Ishikawa (cell line): Measurements from ENCODE around the gene IGFBP6.
A peak's percentile ranks its signal among the peaks of the same experiment; 100 is the strongest.

ENCODE experiments used
- CREB1 ChIP-seq: IDR thresholded peaks from 2 replicates; pipeline ENCODE4 v1.6.1; 2012; ENCODE audit warnings: low read depth
- EGR1 ChIP-seq: IDR thresholded peaks from 2 replicates; pipeline ENCODE4 v1.6.1; 2012
- EP300 ChIP-seq: IDR thresholded peaks from 2 replicates; pipeline ENCODE4 v1.6.1; 2012; ENCODE audit warnings: borderline replicate concordance
- FOXM1 ChIP-seq: IDR thresholded peaks from 2 replicates; pipeline ENCODE4 v1.6.1; 2012; ENCODE audit warnings: low read depth, borderline replicate concordance
- MAX ChIP-seq: IDR thresholded peaks from 2 replicates; pipeline ENCODE4 v1.6.1; 2012
- NFIC ChIP-seq: IDR thresholded peaks from 2 replicates; pipeline ENCODE4 v1.6.1; 2012
- RAD21 ChIP-seq: IDR thresholded peaks from 2 replicates; pipeline ENCODE4 v1.6.1; 2012; ENCODE audit warnings: low read depth
- REST ChIP-seq: IDR thresholded peaks from 2 replicates; pipeline ENCODE4 v1.6.1; 2012; ENCODE audit warnings: low read depth, mild to moderate bottlenecking
- TAF1 ChIP-seq: IDR thresholded peaks from 2 replicates; pipeline ENCODE4 v1.6.1; 2012; ENCODE audit warnings: low read depth, mild to moderate bottlenecking
- TCF12 ChIP-seq: IDR thresholded peaks from 2 replicates; pipeline ENCODE4 v1.6.1; 2012; ENCODE audit warnings: low read depth
- TEAD4 ChIP-seq: IDR thresholded peaks from 2 replicates; pipeline ENCODE4 v1.6.1; 2012
- USF1 ChIP-seq: IDR thresholded peaks from 2 replicates; pipeline ENCODE4 v1.6.1; 2012
- YY1 ChIP-seq: IDR thresholded peaks from 2 replicates; pipeline ENCODE4 v1.6.1; 2012; ENCODE audit warnings: low read depth
- ZBTB7A ChIP-seq: IDR thresholded peaks from 2 replicates; pipeline ENCODE4 v1.6.1; 2012; ENCODE audit warnings: low read depth

IGFBP6 gene

GRCh38 chr12:53099071-53099882 is 1.8 kb downstream of the IGFBP6 start:
- TF ChIP-seq REST = no peak
- no peak for TF ChIP-seq TAF1
- TF ChIP-seq RAD21 = peak; percentile 95
- peak; percentile 30; the same call in 1 of the 2 replicates for TF ChIP-seq EP300
- no peak for TF ChIP-seq EGR1
- TF ChIP-seq TEAD4 = peak; percentile 77
- no peak for TF ChIP-seq FOXM1
- TF ChIP-seq ZBTB7A = peak; percentile 90
- TF ChIP-seq YY1 = no peak
- peak; percentile 21; the same call in 1 of the 2 replicates for TF ChIP-seq NFIC
- peak; percentile 39; the same call in 1 of the 2 replicates for TF ChIP-seq TCF12
- peak; percentile 38; the same call in 1 of the 2 replicates for TF ChIP-seq MAX

GRCh38 chr12:53100466-53101151 is 3.1 kb downstream of the IGFBP6 start:
- no peak for TF ChIP-seq EGR1
- TF ChIP-seq ZBTB7A = no peak
- no peak for TF ChIP-seq FOXM1

GRCh38 chr12:53101266-53101665 is 3.8 kb downstream of the IGFBP6 start:
- no peak for TF ChIP-seq NFIC
- TF ChIP-seq USF1 = no peak
- no peak for TF ChIP-seq CREB1
- TF ChIP-seq TAF1 = no peak
- TF ChIP-seq FOXM1 = no peak
- TF ChIP-seq EGR1 = no peak
- TF ChIP-seq REST = no peak
- TF ChIP-seq RAD21 = no peak

- TF ChIP-seq TEAD4 = no peak
- no peak for TF ChIP-seq USF1
- TF ChIP-seq RAD21 = no peak
- no peak for TF ChIP-seq YY1
- no peak for TF ChIP-seq ZBTB7A
- TF ChIP-seq FOXM1 = no peak
- TF ChIP-seq TCF12 = no peak
- TF ChIP-seq MAX = no peak
- no peak for TF ChIP-seq EGR1
- no peak for TF ChIP-seq TAF1
- TF ChIP-seq CREB1 = no peak
- no peak for TF ChIP-seq EP300
These were observed 4.7 kb downstream of the IGFBP6 start for GRCh38 chr12:53101931-53102781.
